Middle frontal gyrus (tissue), 1 donor: ENCODE data around the gene LDLRAD4.
"Not testable (repeated sequence)": the region's sequence is repeated elsewhere in the genome, so short reads cannot be mapped to it uniquely, and the experiment has no call there.

Source experiments
- DNase-seq: peaks from one replicate; pipeline ENCODE4 v3.0.0-alpha.2; 2015; ENCODE audit warnings: low spot score; ENCODE audit errors: extremely low spot score

LDLRAD4 gene

GRCh38 chr18:13332874-13333273 lies 114.3 kb downstream of the LDLRAD4 start:
- no peak for DNase-seq

GRCh38 chr18:13335903-13336302 lies 117.3 kb downstream of the LDLRAD4 start:
- no peak for DNase-seq

- no peak for DNase-seq
Measured at GRCh38 chr18:13336841-13337240, 118.3 kb downstream of the LDLRAD4 start.

GRCh38 chr18:13337369-13337768 lies 118.8 kb downstream of the LDLRAD4 start:
- DNase-seq = no peak

GRCh38 chr18:13338318-13338717 lies 119.8 kb downstream of the LDLRAD4 start:
- DNase-seq = no peak

- no peak for DNase-seq
Measured at GRCh38 chr18:13339653-13340052, 121.1 kb downstream of the LDLRAD4 start.

- not testable (repeated sequence) for DNase-seq
Measured at GRCh38 chr18:13346449-13346848, 127.9 kb downstream of the LDLRAD4 start.

- no peak for DNase-seq
Measured at GRCh38 chr18:13353084-13353823, 134.7 kb downstream of the LDLRAD4 start.

- DNase-seq = no peak
Measured at GRCh38 chr18:13354402-13354801, 135.8 kb downstream of the LDLRAD4 start.

- no peak for DNase-seq
Measured at GRCh38 chr18:13356032-13356431, 137.5 kb downstream of the LDLRAD4 start.

- DNase-seq = no peak
Measured at GRCh38 chr18:13357289-13357688, 138.7 kb downstream of the LDLRAD4 start.

- DNase-seq = no peak
Measured at GRCh38 chr18:13359210-13359609, 140.7 kb downstream of the LDLRAD4 start.

GRCh38 chr18:13361431-13361830 lies 142.9 kb downstream of the LDLRAD4 start:
- no peak for DNase-seq

GRCh38 chr18:13362051-13362450 lies 143.5 kb downstream of the LDLRAD4 start:
- no peak for DNase-seq

GRCh38 chr18:13362607-13363006 lies 144.0 kb downstream of the LDLRAD4 start:
- no peak for DNase-seq

GRCh38 chr18:13363359-13363758 lies 144.8 kb downstream of the LDLRAD4 start:
- DNase-seq = no peak

- DNase-seq = no peak
Measured at GRCh38 chr18:13364721-13365205, 146.2 kb downstream of the LDLRAD4 start.

GRCh38 chr18:13366131-13366530 lies 147.6 kb downstream of the LDLRAD4 start:
- DNase-seq = no peak

GRCh38 chr18:13366541-13366940 lies 148.0 kb downstream of the LDLRAD4 start:
- DNase-seq = no peak

- no peak for DNase-seq
Measured at GRCh38 chr18:13366962-13367892, 148.7 kb downstream of the LDLRAD4 start.

- no peak for DNase-seq
Measured at GRCh38 chr18:13368080-13368813, 149.7 kb downstream of the LDLRAD4 start.

GRCh38 chr18:13369353-13369752 lies 150.8 kb downstream of the LDLRAD4 start:
- no peak for DNase-seq
